Muscle layer of duodenum (tissue), 2 donors: ENCODE results near the gene RAB11B.
"Not testable (repeated sequence)": the region's sequence is repeated elsewhere in the genome, so short reads cannot be mapped to it uniquely, and the experiment has no call there.

Source experiments
- H3K27ac ChIP-seq: one replicate; pipeline ENCODE4 v1.7.0; 2013; ENCODE audit warnings: mild to moderate bottlenecking, low read length
- H3K27me3 ChIP-seq: one replicate; pipeline ENCODE4 v1.7.0; 2013; ENCODE audit warnings: low read depth, mild to moderate bottlenecking, control low read depth, low read length
- H3K36me3 ChIP-seq, 2 donors: one replicate each; pipeline ENCODE4 v1.7.0; 2013; ENCODE audit warnings: low read length in 2 of 2, control low read depth in 1 of 2, mild to moderate bottlenecking in 1 of 2; ENCODE audit not compliant: insufficient read depth in 2 of 2, control insufficient read depth in 1 of 2
- H3K4me1 ChIP-seq, 2 donors: one replicate each; pipeline ENCODE4 v1.7.0; 2013; ENCODE audit warnings: low read length in 2 of 2, mild to moderate bottlenecking in 2 of 2, control low read depth in 1 of 2, moderate library complexity in 1 of 2; ENCODE audit not compliant: insufficient read depth in 2 of 2, control insufficient read depth in 1 of 2
- H3K4me3 ChIP-seq, 2 donors: one replicate each; pipeline ENCODE4 v1.7.0; 2013; ENCODE audit warnings: low read length in 2 of 2, low read depth in 1 of 2, mild to moderate bottlenecking in 1 of 2
- H3K9me3 ChIP-seq, 2 donors: one replicate each; pipeline ENCODE4 v1.7.0; 2013; ENCODE audit warnings: low read length in 2 of 2, control low read depth in 1 of 2, mild to moderate bottlenecking in 1 of 2; ENCODE audit not compliant: control insufficient read depth in 1 of 2
- donor health status: healthy.

Gene RAB11B

DNA sequence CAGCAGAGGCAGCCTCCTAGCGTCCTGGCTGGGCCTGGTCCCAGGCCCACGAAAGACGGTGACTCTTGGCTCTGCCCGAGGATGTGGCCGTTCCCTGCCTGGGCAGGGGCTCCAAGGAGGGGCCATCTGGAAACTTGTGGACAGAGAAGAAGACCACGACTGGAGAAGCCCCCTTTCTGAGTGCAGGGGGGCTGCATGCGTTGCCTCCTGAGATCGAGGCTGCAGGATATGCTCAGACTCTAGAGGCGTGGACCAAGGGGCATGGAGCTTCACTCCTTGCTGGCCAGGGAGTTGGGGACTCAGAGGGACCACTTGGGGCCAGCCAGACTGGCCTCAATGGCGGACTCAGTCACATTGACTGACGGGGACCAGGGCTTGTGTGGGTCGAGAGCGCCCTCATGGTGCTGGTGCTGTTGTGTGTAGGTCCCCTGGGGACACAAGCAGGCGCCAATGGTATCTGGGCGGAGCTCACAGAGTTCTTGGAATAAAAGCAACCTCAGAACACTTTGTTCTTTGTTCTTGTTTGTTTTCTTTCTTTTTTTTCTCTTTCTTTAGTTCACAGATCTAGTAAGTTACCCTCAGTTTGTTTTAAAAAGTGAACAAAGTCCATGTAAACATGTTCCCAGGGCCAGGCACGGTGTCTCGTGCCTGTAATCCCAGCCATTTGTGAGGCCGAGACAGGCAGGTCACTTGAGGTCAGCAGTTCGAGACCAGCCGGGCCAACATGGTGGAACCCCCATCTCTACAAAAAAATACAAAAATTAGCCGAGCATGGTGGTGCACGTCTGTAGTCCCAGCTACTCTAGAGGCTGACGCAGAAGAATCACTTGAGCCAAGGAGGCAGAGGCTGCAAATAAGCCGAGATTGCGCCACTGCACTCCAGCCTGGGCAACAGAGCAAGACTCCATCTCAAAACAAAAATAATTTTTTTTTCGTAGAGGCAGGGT lies 16.0 kb upstream of the RAB11B start:
- H3K4me1 ChIP-seq, result peaks cover 0 to 2% of the 10 kb centered on the region in 2 donors
- no peaks in the 10 kb centered on the region for H3K27me3 ChIP-seq
- H3K27ac ChIP-seq, result no peak overlapping the region
- H3K4me3 ChIP-seq, result no peak overlapping the region
- H3K9me3 ChIP-seq, result no peaks in the 10 kb centered on the region
- peaks cover 8 to 21% of the 10 kb centered on the region in 2 donors for H3K36me3 ChIP-seq

DNA sequence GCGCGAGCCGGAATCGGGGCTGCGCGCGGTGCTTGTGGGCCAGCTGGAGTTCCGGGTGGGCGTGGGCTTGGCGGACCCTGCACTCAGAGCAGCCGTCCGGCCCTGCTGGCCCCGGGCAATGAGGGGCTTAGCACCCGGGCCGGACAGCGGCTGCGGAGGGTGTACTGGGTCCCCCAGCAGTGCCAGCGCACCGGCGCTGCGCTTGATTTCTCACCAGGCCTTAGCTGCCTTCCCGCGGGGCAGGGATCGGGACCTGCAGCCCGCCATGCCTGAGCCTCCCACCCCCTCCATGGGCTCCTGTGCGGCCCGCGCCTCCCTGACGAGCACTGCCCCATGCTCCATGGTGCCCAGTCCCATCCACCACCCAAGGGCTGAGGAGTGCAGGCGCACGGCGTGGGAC lies 14.4 kb upstream of the RAB11B start:
- H3K27me3 ChIP-seq, H3K4me3 ChIP-seq, H3K9me3 ChIP-seq, H3K4me1 ChIP-seq, H3K27ac ChIP-seq: not testable (repeated sequence)
- peaks cover 8 to 21% of the 10 kb centered on the region in 2 donors for H3K36me3 ChIP-seq

DNA sequence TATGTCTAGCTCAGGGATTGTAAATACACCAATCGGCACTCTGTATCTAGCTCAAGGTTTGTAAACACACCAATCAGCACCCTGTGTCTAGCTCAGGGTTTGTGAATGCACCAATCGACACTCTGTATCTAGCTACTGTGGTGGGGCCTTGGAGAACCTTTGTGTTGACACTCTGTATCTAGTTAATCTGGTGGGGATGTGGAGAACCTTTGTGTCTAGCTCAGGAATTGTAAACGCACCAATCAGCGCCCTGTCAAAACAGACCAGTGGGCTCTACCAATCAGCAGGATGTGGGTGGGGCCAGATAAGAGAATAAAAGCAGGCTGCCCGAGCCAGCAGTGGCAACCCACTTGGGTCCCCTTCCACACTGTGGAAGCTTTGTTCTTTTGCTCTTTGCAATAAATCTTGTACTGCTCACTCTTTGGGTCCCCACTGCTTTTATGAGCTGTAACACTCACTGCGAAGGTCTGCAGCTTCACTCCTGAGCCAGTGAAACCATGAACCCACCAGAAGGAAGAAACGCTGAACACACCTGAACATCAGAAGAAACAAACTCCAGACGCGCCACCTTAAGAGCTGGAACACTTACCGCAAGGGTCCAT lies 13.7 kb upstream of the RAB11B start:
- H3K9me3 ChIP-seq, result not testable (repeated sequence)
- H3K36me3 ChIP-seq, result peaks cover 8 to 17% of the 10 kb centered on the region in 2 donors

DNA sequence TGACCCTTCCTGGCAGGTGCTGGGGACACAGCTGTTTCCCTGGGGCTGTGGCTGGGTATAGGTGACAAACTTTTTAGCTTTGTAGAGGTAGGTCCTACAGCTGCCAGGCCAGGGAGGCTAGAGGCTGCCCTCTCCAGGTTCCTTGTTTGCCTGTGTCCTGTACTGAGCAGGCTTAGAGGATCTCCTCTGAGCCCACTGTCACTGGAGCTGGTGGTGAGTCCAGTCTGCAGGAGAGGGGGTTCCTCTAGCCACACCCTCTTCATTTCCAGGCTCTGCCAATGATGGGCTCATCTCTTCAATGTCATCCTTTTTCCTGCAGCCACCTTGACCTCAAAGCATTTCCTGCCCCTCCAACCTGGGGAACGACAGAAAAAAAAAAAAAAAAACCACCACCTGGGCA lies 12.6 kb upstream of the RAB11B start:
- Histone ChIP-seq H3K27me3 (no peaks in the 10 kb centered on the region), H3K4me3 (no peak overlapping the region), H3K9me3 (peaks cover 0 to 2% of the 10 kb centered on the region in 2 donors), H3K36me3 (peaks cover 8 to 14% of the 10 kb centered on the region in 2 donors), H3K27ac (no peak overlapping the region), H3K4me1 (no peaks in the 10 kb centered on the region)

More for the DNA sequence above, 13.7 kb upstream of the RAB11B start:
- not testable (repeated sequence) for H3K27ac ChIP-seq, H3K4me1 ChIP-seq, H3K4me3 ChIP-seq, H3K27me3 ChIP-seq

DNA sequence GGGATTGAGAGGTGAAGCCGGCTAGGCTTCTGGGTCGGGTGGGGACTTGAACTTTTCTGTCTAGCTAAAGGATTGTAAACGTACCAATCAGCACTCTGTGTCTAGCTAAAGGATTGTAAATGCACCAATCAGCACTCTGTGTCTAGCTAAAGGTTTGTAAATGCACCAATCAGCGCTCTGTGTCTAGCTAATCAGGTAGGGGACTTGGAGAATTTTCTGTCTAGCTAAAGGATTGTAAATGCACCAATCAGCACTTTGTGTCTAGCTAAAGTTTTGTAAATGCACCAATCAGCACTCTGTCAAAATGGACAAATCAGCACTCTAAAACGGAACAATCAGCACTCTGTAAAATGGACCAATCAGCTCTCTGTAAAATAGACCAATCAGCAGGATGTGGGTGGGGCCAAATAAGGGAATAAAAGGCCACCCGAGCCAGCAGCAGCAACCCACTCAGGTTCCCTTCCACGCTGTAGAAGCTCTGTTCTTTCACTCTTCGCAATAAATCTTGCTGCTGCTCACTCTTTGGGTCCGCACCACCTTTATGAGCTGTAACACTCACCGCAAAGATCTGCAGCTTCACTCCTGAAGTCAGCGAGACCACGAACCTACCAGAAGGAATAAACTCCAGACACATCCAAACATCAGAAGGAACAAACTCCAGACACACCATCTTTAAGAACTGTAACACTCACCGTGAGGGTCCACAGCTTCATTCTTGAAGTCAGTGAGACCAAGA lies 10.8 kb upstream of the RAB11B start:
- H3K27ac ChIP-seq, H3K36me3 ChIP-seq, H3K27me3 ChIP-seq, H3K9me3 ChIP-seq, H3K4me3 ChIP-seq, H3K4me1 ChIP-seq: not testable (repeated sequence)

DNA sequence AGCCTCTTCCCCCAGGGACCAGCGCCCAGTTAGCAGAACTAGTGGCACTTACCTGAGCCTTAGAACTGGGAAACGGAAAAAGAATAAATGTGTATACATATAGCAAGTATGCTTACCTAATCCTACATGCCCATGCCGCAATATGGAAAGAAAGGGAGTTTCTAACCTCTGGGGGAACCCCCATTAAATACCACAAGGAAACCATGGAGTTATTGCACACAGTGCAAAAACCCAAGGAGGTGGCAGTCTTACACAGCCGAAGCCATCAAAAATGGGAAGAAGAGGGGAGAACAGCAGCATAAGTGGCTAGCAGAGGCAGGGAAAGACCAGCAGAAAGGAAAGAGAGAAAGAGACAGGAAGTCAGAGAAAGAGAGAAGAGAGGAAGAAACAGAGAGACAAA lies 5.6 kb upstream of the RAB11B start:
- not testable (repeated sequence) for H3K36me3 ChIP-seq, H3K4me3 ChIP-seq, H3K4me1 ChIP-seq, H3K9me3 ChIP-seq, H3K27me3 ChIP-seq, H3K27ac ChIP-seq

DNA sequence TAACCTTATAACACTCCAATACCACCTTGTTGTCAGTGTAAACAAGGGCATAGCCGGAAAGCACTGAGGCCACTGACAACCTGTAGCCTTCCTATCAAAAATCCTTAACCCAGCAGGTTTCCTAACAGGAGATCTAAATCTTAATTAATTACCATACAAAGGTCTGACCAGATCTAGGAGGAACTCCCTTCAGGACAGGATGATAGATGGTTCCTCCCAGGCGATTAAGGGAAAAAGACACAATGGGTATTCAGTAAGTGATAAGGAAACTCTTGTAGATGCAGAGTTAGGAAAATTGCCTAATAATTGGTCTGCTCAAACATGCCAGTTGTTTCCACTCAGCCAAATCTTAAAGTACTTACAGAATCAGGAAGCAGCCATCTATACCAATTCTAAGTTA lies 5.1 kb upstream of the RAB11B start:
- not testable (repeated sequence) for H3K9me3 ChIP-seq, H3K4me3 ChIP-seq, H3K27ac ChIP-seq, H3K36me3 ChIP-seq, H3K27me3 ChIP-seq, H3K4me1 ChIP-seq

DNA sequence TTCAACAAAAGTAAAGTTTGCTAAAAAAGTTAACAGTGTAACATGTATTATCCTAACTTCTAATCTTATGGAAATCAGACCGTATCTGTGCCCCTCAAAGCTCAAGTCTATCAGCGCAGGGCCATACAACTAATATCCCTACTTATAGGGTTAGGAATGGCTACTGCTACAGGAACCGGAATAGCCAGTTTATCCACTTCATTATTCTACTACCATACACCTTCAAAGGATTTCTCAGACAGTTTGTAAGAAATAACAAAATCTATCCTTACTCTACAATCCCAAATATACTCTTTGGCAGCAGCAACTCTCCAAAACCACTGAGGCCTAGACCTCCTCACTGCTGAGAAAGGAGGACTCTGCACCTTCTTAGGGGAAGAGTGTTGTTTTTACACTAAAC lies 4.6 kb upstream of the RAB11B start:
- H3K27ac ChIP-seq, H3K4me3 ChIP-seq, H3K36me3 ChIP-seq, H3K4me1 ChIP-seq, H3K9me3 ChIP-seq, H3K27me3 ChIP-seq: not testable (repeated sequence)

DNA sequence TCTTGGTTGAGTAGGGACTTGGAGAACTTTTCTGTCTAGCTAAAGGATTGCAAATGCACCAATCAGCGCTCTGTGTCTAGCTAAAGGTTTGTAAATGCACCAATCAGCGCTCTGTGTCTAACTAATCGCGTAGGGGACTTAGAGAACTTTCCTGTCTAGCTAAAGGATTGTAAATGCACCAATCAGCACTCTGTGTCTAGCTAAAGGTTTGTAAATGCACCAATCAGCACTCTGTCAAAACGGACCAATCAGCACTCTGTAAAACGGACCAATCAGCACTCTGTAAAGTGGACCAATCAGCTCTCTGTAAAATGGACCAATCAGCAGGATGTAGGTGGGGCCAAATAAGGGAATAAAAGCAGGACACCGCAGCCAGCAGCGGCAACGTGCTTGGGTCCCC lies 3.7 kb upstream of the RAB11B start:
- not testable (repeated sequence) for H3K4me3 ChIP-seq, H3K4me1 ChIP-seq, H3K27ac ChIP-seq, H3K27me3 ChIP-seq, H3K9me3 ChIP-seq, H3K36me3 ChIP-seq

DNA sequence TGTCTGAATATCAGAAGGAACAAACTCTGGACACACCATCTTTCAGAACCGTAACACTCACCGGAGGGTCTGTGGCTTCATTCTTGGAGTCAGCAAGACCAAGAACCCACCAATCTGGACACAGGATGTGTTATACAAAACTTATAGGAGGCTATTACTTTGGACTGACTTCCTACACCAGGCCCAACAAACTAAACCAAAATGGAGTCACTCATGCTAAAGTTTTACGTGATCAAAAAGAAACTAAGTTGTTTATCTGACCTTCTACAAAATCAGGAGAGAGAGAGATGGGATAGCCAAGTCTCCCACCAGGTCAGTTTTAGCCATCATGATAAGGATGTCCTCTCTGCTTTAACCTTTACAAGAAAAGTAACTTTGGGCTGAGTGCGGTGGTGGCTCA lies 3.2 kb upstream of the RAB11B start:
- Histone ChIP-seq H3K4me3 (no peak overlapping the region), H3K9me3 (no peaks in the 10 kb centered on the region), H3K36me3 (no peaks in the 10 kb centered on the region), H3K27me3 (no peaks in the 10 kb centered on the region), H3K4me1 (peaks cover 11 to 13% of the 10 kb centered on the region in 2 donors), H3K27ac (no peak overlapping the region)

DNA sequence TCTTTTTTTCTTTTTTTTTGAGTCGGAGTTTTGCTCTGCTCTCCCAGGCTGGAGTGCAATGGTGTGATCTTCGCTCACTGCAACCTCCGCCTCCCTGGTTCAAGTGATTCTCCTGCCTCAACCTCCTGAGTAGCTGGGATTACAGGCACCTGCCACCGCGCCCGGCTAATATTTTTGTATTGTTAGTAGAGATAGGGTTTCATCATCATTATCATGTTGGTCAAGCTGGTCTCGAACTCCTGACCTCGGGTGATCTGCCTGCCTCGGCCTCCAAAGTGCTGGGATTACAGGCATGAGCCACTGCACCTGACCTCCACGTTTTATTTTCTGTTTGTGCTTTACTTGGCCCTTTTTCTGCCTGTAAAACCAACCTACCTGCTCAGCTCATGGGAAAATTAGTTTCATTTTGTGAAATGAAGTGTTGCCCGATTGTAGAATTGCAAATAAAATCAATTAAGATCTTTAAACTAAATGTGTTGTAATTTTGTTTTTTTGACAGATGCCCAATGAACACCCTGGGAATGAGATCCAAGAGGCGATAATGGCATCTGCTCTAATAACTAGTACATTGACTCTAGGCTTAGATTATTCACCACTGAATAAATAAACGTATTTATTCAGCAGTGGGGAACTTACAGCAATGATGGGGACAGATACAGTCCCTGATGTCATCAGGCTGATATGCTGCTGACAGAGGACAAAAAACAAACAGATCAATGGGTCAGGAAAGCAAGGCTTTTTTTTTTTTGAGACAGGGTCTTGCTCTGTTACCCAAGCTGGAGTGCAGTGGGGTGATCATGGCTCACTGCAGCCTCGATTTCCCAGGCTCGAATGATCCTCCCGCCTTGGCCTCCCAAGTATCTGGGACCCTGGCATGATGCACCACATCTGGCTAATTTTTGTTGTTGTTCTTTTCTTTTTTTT lies 2.2 kb upstream of the RAB11B start:
- Histone ChIP-seq H3K9me3 (no peaks in the 10 kb centered on the region), H3K36me3 (no peaks in the 10 kb centered on the region), H3K27ac (no peak overlapping the region), H3K27me3 (no peaks in the 10 kb centered on the region), H3K4me1 (peaks cover 12 to 20% of the 10 kb centered on the region in 2 donors), H3K4me3 (no peak overlapping the region)
